Cardiac muscle cell (in vitro differentiated cells and primary cell): Measurements from ENCODE around the gene CENPN. TPM values are rescaled to one million over a fixed set of nuclear protein-coding genes. Genes with fewer than 3 reads are reported as not detected.

Source experiments
- DNase-seq, 2 donors: peaks; one replicate each; pipeline versions ENCODE4 v3.0.0 to v3.0.0-alpha.2; 2010 to 2017; ENCODE audit warnings: low read depth in 1 of 2, low spot score in 1 of 2
- H3K27ac ChIP-seq: fragments of 200-600 bp; sonication (generic); 2 replicates; pipeline ENCODE4 v1.5.1; 2016
- H3K27me3 ChIP-seq: fragments of 200-600 bp; sonication (generic); 2 replicates; pipeline ENCODE4 v1.6.0; 2016; ENCODE audit warnings: control low read depth
- H3K36me3 ChIP-seq: fragments of 200-600 bp; sonication (generic); 2 replicates; pipeline ENCODE4 v1.5.1; 2016; ENCODE audit warnings: control low read depth
- H3K4me1 ChIP-seq: fragments of 200-600 bp; sonication (generic); 2 replicates; pipeline ENCODE4 v1.8.1; 2017; ENCODE audit warnings: low read depth, mild to moderate bottlenecking, mixed run types
- H3K4me3 ChIP-seq: fragments of 200-600 bp; sonication (generic); 2 replicates; pipeline ENCODE4 v1.5.1; 2016; ENCODE audit warnings: mild to moderate bottlenecking
- H3K9me3 ChIP-seq: fragments of 200-600 bp; sonication (generic); 2 replicates; pipeline ENCODE4 v1.5.1; 2017; ENCODE audit warnings: low read depth, mild to moderate bottlenecking, control low read depth
- polyA plus RNA-seq: library from polyadenylated mRNA; unstranded; fragments of >200 nt; fragmentation: Nextera tagmentation; extraction: Ambion mirVana; gene quantifications from 2 replicates; pipeline ENCODE4 v1.2.1, GENCODE V29; 2016
- total RNA-seq: library from RNA; depleted of rRNA; stranded (reverse); fragments of >200 nt; gene quantifications from 2 replicates; pipeline ENCODE4 v1.2.3, GENCODE V29; 2016
- TF ChIP-seq, protein P1 (sequence below): IDR thresholded peaks from 2 replicates; pipeline ENCODE4 v1.5.1; 2012; ENCODE audit warnings: low read depth, mild to moderate bottlenecking, low read length

CENPN gene, protein sequence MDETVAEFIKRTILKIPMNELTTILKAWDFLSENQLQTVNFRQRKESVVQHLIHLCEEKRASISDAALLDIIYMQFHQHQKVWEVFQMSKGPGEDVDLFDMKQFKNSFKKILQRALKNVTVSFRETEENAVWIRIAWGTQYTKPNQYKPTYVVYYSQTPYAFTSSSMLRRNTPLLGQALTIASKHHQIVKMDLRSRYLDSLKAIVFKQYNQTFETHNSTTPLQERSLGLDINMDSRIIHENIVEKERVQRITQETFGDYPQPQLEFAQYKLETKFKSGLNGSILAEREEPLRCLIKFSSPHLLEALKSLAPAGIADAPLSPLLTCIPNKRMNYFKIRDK
- 9.1 and 16.3 TPM in 2 replicates for total RNA-seq
- polyA plus RNA-seq: 22.1 and 28.7 TPM in 2 replicates

DNA sequence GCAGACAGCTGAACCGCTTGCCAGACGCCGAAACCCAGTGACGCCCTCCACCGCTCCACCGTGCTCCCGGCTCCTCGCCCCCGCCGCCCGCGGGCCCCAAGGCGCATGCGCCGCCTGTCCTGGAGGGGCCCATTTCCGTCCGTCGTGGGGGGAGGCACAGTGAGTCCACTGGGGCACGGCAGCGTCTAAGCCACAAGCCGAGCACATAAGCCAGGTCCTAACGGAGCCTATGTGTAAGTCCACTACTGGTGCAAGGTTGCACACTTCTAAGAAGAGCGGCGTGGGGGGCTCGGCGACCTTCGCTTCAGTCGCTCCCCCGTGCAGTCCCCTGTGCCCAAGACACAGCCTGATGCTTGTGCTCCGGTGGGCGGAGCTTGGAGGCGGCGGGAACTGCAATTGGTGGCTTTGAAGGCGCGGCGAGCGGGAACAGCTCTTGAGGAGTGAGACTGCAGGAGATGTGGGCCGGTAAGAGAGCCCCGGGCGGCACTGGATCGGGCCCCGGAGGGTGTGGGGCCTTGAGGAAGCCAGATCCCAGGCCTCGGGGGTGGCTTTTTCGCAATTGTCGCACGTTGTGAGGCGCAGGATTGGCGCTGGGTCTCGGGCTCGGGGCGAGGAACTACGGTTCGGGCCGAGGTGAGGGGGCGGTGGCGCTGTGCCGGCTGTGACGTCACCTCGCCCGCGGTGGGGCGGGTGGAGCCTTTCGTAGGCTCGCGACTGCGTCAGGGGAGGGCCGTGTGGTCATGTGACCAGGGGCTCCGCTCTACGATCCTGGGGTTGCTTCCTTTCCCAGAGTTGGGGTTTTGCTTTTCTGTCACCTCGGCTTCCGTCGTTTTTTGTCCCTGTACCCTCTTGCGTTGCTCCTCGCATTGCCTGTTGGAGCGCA, at the start of gene CENPN, which contains the start of gene CMC2:
CENPN (plus strand) TSS at position 402 of the 883 bp plus-strand sequence. CDS start 4,726 bp downstream, outside the sequence.
CMC2 (minus strand) TSS at position 73 of the 883 bp plus-strand sequence. CDS start 9,491 bp downstream, outside the sequence.
- H3K27ac ChIP-seq: peak within 1 kb of the TSS; percentile 100
- H3K9me3 ChIP-seq: no peaks in the 10 kb centered on the region
- H3K27me3 ChIP-seq: no peaks in the 10 kb centered on the region
- peak; percentile 97 to 100 for DNase-seq
- H3K4me1 ChIP-seq: peaks cover 11% of the 10 kb centered on the region
- TF ChIP-seq, protein P1, sequence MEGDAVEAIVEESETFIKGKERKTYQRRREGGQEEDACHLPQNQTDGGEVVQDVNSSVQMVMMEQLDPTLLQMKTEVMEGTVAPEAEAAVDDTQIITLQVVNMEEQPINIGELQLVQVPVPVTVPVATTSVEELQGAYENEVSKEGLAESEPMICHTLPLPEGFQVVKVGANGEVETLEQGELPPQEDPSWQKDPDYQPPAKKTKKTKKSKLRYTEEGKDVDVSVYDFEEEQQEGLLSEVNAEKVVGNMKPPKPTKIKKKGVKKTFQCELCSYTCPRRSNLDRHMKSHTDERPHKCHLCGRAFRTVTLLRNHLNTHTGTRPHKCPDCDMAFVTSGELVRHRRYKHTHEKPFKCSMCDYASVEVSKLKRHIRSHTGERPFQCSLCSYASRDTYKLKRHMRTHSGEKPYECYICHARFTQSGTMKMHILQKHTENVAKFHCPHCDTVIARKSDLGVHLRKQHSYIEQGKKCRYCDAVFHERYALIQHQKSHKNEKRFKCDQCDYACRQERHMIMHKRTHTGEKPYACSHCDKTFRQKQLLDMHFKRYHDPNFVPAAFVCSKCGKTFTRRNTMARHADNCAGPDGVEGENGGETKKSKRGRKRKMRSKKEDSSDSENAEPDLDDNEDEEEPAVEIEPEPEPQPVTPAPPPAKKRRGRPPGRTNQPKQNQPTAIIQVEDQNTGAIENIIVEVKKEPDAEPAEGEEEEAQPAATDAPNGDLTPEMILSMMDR: no peak
- H3K36me3 ChIP-seq: peaks cover 5% of the 10 kb centered on the region
- H3K4me3 ChIP-seq: peak within 1 kb of the TSS; percentile 81

- TF ChIP-seq, protein P1: no peak
- no peak for DNase-seq
- Histone ChIP-seq H3K27me3 (no peaks in the 10 kb centered on the region), H3K36me3 (no peaks in the 10 kb centered on the region), H3K4me3 (no peak overlapping the region), H3K9me3 (no peaks in the 10 kb centered on the region), H3K27ac (no peak overlapping the region), H3K4me1 (no peaks in the 10 kb centered on the region)
Observed at GRCh38 chr16:80958284-80958683, 48.7 kb upstream of the CENPN start.

DNA sequence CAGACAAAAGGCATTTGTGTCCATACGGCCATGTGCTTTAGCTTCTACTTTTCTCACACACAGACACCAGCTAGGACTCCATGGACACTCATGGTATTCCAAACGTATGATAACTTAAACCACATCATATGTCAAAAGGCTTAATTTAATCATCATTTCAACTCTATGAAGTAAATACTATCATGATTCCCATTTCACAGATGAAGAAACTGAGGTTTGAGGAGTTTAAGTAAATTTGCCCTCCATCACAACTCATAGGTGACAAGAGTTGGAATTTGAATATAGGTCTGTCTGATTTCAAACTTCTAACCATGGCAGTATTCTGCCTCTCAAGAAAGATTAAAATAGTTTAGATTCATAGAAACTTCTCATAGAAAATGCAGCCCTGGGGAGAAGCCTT, 44.1 kb upstream of the CENPN start:
- no peak overlapping the region for H3K27ac ChIP-seq
- H3K9me3 ChIP-seq: no peaks in the 10 kb centered on the region
- no peak overlapping the region for H3K4me3 ChIP-seq
- H3K4me1 ChIP-seq: no peaks in the 10 kb centered on the region
- no peaks in the 10 kb centered on the region for H3K27me3 ChIP-seq
- TF ChIP-seq, protein P1: no peak
- no peak for DNase-seq
- H3K36me3 ChIP-seq: no peaks in the 10 kb centered on the region

DNA sequence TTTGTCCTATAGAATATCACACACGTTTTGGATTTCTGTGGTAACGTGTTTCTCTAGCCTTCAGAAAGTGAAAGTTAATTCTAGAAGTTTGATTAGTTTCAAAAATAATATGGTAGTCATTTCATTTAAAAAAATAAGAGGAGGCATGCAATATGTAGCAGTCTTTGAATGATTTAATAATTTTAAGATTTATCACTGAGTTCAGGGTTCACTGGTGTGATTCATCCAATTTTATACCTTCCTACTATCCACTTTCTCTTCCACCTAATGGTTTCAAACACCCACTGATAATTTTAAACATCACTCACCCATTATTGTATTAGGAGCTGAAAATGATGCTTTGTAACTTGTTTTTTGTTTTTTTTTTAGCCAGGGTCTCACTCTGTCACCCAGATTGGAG, 42.7 kb upstream of the CENPN start:
- Histone ChIP-seq H3K27me3 (no peaks in the 10 kb centered on the region), H3K36me3 (no peaks in the 10 kb centered on the region), H3K4me3 (no peak overlapping the region), H3K27ac (no peak overlapping the region), H3K4me1 (no peaks in the 10 kb centered on the region), H3K9me3 (no peaks in the 10 kb centered on the region)
- DNase-seq: no peak
- TF ChIP-seq, protein P1: no peak

GRCh38 chr16:80966617-80967016, 40.4 kb upstream of the CENPN start:
- TF ChIP-seq, protein P1: no peak
- H3K4me3 ChIP-seq: no peak overlapping the region
- H3K9me3 ChIP-seq: no peaks in the 10 kb centered on the region
- no peaks in the 10 kb centered on the region for H3K4me1 ChIP-seq
- H3K36me3 ChIP-seq: no peaks in the 10 kb centered on the region
- H3K27ac ChIP-seq: no peak overlapping the region
- DNase-seq: no peak
- no peaks in the 10 kb centered on the region for H3K27me3 ChIP-seq
